Ecto neural progenitor cell (in vitro differentiated cells): Measurements from ENCODE around the gene SRRM3.
A peak's percentile ranks its signal among the peaks of the same experiment; 100 is the strongest.
"Not testable (repeated sequence)": the region's sequence is repeated elsewhere in the genome, so short reads cannot be mapped to it uniquely, and the experiment has no call there.

ENCODE experiments used
- DNase-seq: peaks from one replicate; pipeline ENCODE4 v3.0.0-alpha.2; 2018; ENCODE audit warnings: low spot score

The SRRM3 gene, protein sequence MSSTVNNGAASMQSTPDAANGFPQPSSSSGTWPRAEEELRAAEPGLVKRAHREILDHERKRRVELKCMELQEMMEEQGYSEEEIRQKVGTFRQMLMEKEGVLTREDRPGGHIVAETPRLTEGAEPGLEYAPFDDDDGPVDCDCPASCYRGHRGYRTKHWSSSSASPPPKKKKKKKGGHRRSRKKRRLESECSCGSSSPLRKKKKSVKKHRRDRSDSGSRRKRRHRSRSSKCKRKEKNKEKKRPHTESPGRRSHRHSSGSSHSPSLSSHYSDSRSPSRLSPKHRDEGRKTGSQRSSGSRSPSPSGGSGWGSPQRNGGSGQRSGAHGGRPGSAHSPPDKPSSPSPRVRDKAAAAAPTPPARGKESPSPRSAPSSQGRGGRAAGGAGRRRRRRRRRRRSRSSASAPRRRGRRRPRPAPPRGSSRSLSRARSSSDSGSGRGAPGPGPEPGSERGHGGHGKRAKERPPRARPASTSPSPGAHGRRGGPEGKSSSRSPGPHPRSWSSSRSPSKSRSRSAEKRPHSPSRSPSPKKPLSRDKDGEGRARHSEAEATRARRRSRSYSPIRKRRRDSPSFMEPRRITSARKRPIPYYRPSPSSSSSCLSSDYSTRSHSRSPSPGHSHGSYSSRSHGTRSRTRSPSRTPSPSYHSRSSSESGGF

DNA sequence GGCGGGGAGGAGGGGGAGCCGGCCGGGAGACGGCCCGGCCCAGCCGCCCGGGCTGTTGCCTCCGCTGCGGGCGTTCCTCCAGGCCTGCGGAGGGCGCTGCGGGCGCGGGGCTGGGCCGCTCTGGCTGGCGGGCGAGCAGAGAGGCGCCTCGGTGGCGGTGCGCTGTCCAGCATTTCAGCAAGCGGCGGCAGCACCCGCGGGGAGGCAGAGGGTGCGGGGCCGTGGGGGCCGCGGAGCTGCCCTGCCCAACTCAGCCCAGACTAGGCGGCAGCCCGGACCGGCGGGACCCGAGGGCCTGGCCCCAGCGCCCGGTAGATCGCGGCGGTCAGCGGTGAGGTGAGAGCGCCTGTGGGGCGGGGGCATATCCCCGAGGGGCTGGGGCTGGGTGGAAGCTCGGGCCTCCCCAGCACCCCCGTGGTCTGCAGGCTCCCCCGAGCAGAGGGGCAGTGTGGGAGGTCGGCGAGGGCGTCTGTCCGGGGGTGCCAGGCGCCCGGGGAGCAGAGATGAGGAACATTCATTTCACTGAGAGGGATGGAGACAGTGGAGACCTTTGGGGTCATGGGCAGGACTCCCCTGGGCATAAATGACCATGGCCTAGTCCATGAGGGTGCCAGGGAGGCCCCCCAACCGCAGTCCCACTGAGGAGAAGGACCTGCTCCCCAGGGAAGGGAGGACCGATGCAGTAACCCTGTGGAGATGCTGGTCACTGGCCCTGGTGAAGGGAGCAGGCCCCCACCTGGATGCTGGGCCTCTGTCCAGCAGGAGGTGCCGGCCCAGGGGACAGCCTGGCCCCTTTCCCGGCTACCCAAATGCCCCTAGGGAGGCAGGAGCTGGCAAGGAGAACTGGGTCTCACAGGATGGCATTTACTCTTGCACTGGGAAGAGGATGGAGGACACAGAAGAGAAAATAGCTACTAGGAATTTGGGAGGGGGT is at the start of gene SRRM3:
TSS of gene SRRM3 (plus strand) at position 165 of the 934 bp plus-strand sequence. CDS start 33,171 bp downstream, outside the sequence.
- peak; percentile 95 for DNase-seq

DNA sequence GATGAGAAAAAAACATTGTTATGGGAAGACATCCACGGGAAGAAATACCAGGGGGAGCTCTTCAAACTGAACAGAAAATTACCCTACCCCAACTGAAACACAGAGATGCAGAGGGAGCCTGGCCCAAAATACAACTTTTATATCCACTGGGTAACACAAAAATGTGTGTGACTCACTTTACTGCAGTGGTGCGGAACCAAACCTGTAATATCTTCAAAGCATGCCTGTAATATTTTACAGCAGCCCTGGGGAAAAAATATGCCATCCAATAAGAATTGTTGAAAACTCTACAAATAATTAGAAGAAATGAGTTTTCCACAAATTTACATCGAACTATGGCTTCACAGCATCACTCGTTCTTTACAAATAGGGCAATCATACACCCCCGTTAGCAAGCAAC is 49.8 kb upstream of the SRRM3 start:
- no peak for DNase-seq

DNA sequence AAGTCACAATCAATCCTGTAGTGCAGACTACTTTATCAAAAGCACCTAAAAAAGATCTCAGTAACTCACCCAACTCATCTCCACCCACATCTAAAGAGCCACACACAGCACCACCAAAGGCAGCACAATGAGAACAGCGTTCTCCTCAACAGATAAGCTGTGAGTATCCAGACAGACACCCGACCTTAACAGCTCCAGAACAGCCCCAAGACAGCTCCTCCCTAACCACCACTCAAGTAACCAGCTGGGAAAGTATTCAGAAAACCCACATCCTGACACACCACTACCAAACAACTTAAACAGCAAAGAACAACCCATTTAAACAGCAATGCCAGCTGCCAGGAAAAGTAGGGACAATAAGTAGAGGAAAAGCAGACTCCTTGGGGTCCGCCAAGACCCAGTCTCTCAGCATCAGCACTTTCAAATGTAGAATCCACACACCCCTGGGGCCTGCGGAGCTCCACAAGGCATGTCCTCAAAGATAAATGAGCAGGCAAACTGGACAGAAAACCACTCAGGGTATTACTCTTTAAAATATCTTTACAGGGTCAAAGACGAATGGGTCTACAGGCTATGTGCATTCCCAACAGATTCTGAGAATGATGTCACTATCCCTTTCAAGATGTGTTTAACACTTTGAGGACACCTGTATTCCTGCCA is 48.0 kb upstream of the SRRM3 start:
- DNase-seq, result not testable (repeated sequence)

DNA sequence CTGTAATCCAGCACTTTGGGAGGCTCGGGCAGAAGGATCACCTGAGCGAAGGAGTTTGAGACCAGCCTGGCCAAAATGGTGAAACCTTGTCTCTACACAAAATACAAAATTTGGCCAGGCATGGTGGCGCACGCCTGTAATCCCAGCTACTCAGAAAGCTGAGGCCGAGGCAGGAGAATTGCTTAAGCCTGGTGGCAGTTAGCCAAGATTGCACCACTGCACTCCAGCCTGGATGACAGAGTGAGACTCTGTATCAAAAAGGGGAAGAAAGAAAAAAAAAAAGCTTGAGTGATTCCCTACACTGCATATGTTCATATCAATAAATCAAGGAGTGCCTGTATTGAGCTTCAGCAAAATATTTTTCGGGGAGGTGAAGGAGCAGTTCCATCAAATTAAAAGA is 45.8 kb upstream of the SRRM3 start:
- DNase-seq, result no peak

DNA sequence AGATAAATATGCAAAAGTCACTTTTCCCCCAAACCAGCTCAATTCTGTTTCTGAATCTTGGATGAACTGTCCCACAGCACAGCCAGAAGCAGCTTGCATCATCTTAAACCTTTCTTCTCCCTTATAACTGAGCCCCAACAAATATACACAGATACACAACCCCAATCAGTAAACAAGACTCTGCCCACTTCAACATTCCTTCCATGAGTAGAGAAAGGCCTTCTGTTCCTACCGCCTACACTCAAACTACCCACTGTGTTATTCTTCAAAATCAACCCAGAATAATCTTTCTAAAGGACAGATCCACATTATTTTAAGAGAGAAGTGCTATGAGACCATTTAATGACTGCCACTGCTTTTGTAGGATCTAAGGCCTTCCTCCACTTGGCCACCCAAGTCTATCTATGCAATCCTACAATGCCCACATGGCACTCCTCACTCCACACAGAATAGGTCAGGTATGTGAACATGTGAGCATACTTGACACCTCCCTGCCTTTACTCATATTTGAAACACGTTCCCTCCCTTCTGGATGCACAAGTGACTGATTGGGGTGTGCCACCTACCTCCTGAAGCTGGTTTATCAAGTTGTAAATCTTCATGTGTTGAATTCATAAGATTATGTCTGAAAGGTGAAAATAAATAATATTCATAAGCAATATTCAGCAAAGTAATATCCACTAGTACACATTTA is 44.6 kb upstream of the SRRM3 start:
- not testable (repeated sequence) for DNase-seq

DNA sequence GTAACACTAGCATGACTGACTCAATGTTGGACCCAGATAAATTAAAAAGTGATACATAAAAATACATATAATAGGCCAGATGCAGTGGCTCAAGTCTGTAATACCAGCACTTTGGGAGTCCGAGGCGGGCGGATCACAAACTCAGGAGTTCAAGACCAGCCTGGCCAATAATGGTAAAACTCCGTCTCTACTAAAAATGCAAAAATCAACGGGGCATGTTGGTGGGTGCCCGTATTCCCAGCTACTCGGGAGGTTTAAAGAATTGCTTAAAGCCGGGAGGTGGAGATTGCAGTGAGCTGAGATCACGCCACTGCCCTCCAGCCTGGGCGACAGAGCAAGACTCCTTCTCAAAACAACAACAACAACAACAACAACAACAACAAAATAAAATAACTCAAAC is 43.3 kb upstream of the SRRM3 start:
- not testable (repeated sequence) for DNase-seq

DNA sequence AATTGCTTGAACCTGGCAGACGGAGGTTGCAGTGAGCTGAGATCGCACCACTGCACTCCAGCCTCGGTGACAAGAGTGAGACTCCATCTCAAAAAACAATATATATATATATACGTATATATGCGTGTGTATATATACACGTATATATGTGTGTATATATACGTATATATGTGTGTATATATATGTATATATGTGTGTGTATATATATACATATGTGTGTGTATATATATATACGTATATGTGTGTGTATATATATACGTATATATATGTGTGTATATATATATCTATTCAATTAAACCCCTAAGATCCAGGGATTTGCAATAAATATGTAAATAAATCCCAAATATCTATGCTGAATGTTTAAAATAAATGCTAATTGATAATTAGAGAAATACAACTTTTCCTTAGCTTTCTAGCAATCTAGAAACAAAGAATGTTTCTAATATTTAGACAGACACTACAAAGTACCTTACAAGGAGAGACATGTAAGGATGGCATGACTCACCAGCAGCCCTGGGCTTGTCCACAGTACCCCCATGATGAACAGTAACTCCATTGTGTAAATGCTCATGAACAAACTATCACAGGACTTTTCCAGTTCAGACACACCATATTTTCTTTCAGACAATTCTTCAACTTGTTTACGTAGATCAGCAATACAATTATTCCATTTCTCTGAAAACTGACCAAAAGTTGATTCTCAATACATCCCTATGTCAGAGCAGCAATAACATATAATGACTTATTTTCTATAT is 39.1 kb upstream of the SRRM3 start:
- not testable (repeated sequence) for DNase-seq

DNA sequence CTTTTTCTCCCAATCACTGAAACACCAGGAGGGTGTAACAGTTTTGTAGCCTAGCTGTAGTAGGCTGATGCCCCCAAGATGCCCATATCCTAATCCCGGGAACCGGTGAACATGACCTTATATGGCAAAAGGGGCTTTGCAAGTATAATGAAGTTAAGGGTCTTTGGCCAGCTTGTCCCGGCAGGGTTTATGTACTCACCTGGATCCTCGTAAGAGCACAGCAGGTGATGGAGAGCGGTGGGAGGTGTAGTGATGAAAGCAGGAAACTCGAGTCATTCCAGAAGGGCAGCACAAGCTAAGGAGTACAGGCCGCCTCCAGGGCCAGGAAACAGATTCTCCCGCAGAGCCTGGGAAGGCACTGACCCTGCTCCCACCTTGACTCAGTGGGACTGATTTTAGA is 37.9 kb upstream of the SRRM3 start:
- not testable (repeated sequence) for DNase-seq

DNA sequence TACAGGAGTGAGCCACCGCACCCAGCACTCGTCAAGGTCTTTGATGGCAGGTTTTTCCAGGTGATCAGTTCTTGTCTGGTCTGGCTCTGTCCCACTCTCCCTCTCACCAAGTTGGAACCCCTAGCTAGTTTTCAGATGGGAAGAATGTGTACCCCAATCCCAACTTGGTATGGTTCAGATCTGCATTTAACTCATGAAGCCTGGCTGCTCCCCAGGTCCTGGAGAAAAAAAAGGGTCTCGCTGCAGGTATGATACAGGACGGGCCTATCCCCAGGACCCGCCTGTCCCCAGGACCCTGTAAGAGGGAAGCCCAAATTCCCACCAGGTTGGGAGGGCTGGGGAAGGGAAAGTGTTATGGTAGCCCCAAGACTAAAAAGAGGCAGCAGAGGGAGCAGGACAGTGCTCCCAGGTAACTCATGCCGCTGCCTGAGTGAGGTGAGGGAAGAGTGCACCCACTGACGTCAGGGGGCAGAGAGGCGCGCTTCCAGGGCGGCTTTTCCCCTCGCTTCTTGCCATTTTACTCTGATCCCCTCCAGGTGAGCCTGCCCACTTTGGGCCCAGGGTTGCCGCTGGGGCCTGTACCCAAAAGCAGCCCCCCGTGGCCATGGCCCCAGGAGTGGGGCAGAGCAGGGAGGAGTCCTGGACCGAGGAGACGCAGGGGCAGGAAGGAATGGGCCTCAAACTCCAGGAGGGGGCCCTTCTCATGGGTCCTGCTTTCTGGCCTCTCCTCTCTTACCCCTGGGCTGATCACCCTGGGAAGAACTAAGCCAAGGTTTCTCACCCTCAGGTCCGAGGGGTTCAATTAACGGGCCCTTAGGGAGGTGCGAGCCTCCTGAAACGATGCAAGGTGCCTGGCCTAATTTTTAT is 36.4 kb upstream of the SRRM3 start:
- DNase-seq, result no peak

DNA sequence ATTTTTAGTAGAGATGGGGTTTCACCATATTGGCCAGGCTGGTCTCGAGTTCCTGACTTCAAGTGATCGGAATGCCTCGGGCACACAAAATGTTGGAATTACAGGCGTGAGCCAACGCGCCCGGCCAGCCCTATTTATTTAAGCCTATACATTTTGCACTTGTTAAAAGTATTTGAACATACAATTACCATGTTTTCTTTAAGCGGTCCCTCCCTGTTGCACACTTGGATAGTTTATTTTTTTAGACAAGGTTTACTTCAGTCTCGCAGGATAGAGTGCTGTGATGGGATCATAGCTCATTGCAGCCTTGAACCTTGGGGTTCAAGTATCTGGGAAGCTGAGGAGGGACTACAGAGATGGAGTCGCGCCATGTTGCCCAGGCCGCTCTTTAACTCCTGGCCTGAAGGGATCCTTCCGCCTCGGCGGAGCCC is 35.7 kb upstream of the SRRM3 start:
- DNase-seq, result no peak

DNA sequence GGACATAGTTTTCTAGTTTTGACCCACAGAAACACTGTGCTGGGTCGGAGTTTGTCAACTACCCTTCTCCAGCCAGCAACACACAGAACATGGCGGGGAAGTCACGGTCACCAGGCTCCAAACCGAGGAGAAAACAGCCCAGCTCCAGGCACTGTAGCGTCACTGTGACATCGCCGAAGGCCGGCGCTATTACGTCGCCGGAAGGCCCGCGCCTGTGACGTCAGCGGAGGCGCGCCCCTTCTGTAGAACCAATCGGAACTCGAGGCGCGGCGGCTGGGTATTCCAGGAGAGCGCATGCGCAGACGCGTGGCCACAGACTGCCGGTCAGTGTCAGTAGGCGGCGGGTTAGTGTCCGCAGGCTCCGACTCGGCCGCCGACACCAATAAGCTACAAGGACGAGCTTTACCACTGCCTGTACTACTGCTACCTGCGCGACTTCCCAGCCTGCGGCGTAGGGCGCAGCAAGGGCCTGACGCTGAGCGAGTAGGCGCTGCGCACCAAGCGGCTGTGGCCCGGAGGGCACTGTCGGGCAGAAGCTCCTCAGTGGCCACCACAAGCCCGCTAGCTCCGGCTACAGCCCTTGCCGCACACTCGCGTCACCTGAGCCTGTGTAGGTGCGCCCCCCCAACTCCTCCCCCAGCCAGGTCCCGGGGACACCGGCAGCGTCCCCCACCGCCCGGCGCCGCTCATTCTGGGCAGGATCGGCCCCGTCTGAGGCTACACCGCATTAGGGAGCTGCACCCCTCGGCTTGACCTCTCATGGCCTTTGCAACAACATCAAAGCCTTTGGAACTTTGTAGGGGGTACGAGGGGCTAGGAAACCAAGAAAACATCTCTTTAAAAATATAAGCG is 35.1 kb upstream of the SRRM3 start:
- DNase-seq, result peak; percentile 98

DNA sequence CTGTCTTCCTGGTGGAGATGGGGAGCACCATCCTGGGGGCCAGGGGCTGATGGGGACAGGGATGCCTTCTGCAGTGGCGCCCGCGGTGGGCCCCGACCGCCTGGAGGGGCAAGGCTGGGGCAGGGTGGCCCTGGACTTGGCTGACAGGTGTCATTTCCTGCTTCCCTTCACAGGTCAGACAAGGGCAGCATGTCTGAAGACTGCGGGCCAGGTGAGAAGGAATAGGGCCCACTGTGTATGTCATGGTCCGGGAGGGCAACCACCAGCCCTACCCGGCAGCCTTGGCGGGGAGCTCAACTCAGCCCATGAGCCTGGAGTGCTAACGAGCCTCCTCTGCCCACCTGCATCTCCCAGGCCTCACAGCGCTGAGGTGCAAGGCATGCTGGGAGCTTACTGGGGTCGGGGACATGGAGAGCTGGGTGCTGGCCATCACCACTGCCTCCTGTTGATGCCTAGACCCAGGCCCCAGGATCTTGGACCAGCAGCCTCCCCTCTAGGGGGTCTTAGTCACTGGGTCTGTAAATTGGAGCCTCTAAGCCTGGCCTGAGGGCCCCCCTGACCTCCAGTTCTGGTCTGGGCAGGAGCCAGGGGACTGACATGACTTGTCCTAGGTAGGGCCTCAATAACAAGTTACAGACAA is 28.0 kb upstream of the SRRM3 start:
- no peak for DNase-seq

DNA sequence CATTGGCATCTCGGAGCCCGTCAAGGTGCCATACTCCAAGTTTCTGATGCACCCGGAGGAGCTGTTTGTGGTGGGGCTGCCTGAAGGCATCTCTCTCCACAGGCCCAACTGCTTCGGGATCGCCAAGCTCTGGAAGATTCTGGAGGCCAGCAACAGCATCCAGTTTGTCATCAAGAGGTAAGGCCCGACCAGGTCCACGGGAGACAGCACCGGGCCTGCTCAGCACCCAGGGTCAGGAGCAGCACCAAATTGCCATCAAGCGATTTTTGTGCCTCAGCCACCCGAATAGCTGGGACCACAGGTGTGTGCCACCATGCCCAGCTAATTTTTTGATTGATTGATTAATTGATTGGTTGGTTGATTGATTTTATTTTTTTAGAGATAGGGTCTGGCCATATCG is 24.7 kb upstream of the SRRM3 start:
- DNase-seq, result not testable (repeated sequence)

DNA sequence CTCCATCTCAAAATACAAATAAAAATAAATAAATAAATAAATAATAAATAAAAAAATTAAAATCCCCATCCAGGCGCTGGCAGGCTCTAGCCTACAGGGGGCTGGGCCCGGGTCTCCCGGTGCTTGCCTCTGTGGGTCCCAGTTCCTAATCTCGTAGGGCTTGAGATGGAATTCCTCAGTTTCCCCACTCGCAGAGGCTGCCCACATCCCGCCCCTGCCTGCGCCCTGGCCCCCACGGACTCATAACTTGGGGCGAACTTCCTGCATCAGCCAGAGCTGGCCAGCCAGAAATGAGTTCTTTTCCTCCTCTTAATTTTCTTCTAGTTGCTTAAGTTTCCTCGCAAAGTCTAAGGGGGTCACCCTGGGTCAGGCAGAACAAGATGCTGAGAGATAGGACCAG is 22.0 kb upstream of the SRRM3 start:
- DNase-seq, result no peak

DNA sequence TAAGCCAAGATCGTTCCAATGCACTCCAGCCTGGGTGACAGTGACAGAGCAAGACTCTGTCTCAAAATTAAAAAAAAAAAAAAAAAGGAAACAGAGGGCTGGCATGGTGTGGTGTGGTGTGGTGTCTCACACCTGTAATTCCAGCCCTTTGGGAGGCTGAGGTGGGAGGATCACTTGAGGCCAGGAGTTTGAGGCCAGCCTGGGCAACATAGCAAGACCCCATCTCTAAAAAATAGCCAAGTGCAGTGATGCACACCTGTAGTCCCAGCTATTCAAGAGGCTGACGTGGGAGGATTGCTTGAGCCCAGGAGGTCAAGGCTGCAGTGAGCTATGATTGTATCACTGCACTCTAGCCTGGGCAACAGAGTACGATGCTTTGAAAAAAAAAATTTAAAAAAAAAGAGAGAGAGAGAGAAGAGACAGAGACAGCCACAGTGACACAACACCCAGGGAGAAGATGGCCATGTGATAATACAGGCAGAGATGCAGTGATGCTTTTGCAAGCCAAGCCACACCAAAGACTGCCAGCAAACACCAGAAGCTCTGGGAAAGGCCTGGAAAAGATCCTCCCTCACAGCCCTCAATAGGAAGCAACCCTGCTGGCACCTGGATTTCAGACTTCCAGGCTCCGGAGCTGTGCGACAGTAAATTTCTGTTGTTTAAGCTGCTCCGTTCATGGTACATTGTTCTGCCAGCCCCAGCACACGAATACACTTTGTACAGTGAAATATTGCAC is 19.3 kb upstream of the SRRM3 start:
- DNase-seq, result no peak

DNA sequence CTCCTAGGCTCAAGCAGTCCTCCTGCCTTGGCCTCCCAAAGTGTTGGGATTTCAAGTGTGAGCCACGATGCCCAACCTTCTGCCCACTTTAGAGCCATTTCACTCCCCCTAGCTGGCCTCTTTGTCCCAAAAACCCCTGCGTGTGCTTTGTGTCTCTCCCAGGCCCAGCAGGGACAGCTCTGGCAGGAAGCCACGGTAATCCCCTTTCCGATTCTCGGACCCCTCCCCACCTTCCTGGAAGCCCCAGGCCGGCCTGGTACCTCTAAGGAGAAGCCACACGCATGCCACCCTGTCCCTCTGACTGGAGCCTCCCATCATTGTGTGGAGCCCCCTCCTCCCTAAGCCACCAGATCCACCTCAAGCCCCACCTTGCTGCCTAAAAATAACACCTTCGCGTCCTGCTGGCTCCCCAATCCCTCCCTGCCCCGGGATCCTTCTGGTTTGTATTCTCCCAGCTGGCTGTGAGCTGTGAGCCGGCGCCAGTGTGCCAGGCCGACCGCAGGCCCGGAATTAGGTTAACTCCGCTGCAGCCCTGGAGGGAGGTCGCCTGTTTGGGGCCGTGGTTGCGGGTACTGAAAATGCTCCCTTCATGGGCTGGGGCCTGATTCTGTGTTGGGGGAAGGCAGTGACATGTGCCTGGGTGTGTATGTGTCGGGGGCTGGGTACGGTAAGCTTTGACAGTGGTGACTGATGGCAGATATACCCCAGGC is 16.4 kb upstream of the SRRM3 start:
- DNase-seq, result peak; percentile 60

DNA sequence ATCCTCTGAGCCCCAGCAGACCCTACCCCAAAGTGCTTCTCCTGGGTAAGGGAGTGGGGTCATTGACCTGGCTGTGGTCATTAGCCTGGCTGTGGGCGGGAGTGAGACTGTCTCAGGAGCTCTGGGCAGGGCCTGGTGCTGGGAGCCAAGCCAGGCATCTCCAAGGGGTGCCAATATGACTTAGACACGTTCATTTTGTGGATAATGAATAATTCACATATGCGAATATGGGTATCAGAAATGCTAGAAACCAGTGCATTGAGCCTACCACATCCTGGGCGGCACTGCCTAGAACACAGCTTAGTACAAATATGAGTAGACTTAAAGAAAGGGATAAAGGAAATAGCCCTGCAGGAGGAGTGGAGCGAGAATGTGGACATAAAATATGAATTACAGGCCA is 14.4 kb upstream of the SRRM3 start:
- DNase-seq, result no peak
